ENCODE measurements around the gene SLC12A8.

DNA sequence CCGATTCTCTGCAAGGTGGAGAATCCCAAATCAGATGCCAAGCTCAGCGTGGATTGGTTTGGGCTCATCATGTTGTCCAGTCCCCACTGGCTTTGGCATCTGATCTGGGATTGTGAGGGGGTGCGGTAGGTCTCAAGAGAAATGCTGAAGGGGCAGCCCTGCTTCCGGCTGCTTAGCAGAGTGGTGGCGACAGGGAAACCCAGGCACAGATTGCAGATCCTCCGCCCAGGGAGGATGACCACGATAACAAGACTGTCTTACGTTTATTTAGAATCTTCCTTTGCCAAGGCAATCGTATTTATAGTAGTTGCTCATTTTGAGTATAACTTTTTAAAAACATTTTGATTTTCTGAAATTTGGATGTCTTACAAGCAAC, 61.1 kb downstream of the SLC12A8 start:
- TF ChIP-seq, protein P1, sequence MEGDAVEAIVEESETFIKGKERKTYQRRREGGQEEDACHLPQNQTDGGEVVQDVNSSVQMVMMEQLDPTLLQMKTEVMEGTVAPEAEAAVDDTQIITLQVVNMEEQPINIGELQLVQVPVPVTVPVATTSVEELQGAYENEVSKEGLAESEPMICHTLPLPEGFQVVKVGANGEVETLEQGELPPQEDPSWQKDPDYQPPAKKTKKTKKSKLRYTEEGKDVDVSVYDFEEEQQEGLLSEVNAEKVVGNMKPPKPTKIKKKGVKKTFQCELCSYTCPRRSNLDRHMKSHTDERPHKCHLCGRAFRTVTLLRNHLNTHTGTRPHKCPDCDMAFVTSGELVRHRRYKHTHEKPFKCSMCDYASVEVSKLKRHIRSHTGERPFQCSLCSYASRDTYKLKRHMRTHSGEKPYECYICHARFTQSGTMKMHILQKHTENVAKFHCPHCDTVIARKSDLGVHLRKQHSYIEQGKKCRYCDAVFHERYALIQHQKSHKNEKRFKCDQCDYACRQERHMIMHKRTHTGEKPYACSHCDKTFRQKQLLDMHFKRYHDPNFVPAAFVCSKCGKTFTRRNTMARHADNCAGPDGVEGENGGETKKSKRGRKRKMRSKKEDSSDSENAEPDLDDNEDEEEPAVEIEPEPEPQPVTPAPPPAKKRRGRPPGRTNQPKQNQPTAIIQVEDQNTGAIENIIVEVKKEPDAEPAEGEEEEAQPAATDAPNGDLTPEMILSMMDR (conservative IDR thresholded peaks at IDR 0.05; ENCODE audit: low read depth, low read length), result no peak
- TF ChIP-seq EZH2 (IDR thresholded peaks at IDR 0.05; ENCODE audit: borderline replicate concordance, low read depth, low read length, poor library complexity, severe bottlenecking), result no peak
